ENCODE measurements around the gene USP6NL. TPM values are rescaled to one million over a fixed set of nuclear protein-coding genes. Genes with fewer than 3 reads are reported as not detected.

The USP6NL gene
- total RNA-seq, 1 donor from 2014 or later = 21.6 TPM

DNA sequence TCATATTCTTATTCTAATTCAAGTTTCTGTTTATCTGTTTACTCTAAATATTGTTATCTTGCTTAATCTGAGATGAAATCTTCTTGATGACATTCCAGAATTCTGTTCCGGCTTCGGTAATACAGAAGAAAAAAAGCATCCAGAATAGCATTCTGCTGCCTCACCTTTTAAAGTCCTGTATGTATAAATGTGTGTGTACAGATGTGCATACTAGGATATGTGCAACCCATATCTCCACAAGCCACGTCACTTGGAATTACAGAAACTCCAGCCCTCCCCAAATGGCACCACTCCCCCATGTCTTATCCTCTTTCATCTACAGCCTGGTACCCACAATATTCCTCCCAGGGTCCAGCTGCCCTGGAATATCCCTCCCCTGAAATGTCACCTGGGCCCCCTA, 27.9 kb upstream of the USP6NL start:
- no peak overlapping the region for H3K27ac ChIP-seq
- H3K4me3 ChIP-seq = no peak overlapping the region
- ATAC-seq (no peak), DNase-seq (no peak)
- TF ChIP-seq, protein P1, sequence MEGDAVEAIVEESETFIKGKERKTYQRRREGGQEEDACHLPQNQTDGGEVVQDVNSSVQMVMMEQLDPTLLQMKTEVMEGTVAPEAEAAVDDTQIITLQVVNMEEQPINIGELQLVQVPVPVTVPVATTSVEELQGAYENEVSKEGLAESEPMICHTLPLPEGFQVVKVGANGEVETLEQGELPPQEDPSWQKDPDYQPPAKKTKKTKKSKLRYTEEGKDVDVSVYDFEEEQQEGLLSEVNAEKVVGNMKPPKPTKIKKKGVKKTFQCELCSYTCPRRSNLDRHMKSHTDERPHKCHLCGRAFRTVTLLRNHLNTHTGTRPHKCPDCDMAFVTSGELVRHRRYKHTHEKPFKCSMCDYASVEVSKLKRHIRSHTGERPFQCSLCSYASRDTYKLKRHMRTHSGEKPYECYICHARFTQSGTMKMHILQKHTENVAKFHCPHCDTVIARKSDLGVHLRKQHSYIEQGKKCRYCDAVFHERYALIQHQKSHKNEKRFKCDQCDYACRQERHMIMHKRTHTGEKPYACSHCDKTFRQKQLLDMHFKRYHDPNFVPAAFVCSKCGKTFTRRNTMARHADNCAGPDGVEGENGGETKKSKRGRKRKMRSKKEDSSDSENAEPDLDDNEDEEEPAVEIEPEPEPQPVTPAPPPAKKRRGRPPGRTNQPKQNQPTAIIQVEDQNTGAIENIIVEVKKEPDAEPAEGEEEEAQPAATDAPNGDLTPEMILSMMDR (IDR thresholded peaks at IDR 0.05) = no peak
- intact Hi-C loops (cut with DNase I) = no loop called here
- no peaks in the 10 kb centered on the region for H3K4me1 ChIP-seq
- H3K36me3 ChIP-seq = no peaks in the 10 kb centered on the region
- no peaks in the 10 kb centered on the region for H3K27me3 ChIP-seq
- H3K9me3 ChIP-seq = no peaks in the 10 kb centered on the region

DNA sequence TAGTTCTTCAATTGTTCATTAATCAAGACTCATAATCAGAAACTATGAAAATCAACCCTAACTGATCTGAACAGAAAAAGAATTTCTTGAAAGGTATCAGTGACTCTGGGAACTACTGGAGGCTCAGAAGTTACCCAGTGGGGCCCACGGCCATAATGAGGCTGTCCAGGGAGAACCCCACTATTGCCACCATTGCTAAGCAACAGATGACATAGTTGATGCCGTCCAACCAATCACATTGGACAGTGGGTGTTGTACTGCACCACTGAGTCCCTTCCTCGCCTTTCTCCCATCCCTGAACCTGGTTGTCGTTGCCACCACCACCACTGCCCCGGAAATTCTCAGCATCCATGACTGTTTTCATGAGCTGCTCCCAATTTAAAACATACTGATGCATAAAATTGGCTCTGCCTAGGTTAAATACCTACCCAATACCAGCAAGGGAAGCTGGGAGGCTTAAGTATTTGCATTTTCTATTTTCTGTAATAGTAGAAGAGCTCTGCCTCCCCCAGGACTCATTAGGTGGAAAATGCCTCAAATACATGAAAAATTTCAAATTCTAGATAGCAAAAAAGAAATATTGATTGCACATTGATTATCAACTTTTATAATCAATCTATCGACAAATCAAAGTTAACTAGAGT, 26.7 kb upstream of the USP6NL start:
- TF ChIP-seq, protein P1 (IDR thresholded peaks at IDR 0.05) = no peak
- Histone ChIP-seq H3K36me3 (no peaks in the 10 kb centered on the region), H3K4me1 (no peaks in the 10 kb centered on the region), H3K9me3 (no peaks in the 10 kb centered on the region), H3K27me3 (no peaks in the 10 kb centered on the region), H3K4me3 (no peak overlapping the region), H3K27ac (no peak overlapping the region)
- intact Hi-C loops (cut with DNase I) = no loop called here
- ATAC-seq (no peak), DNase-seq (no peak)

DNA sequence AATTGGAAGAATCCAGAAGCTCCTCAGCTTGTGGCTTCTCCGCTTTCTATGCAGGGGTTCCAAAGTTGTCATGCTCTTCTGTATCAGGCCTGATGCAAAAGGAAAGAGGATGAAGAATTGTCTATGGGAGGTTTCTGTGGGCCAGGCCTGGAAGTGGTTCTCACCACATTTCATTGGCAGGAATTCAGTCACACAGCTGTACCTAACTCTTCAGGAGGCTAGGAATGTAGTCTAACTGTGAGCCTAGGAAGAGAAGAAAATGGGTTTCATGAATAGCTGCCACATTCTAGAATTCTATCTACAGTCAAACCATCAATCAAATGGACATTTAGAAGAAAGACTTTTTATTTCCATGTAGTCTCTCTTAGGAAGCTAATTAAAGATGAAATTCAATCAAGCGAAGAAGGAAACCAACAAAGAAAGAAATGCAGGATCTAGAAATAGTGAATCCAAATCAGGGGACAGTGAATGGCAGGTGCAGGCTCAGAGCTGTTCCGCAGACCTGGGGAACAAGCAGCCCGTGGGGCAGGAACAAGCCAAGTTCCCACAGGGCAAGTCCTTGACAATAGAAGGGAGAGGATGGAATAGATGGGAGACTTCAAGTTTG, 25.4 kb upstream of the USP6NL start:
- H3K9me3 ChIP-seq = no peaks in the 10 kb centered on the region
- no peaks in the 10 kb centered on the region for H3K27me3 ChIP-seq
- intact Hi-C loops (cut with DNase I) = no loop called here
- no peaks in the 10 kb centered on the region for H3K4me1 ChIP-seq
- no peaks in the 10 kb centered on the region for H3K36me3 ChIP-seq
- no peak overlapping the region for H3K4me3 ChIP-seq
- TF ChIP-seq, protein P1 (IDR thresholded peaks at IDR 0.05) = no peak
- ATAC-seq (no peak), DNase-seq (no peak)
- H3K27ac ChIP-seq = no peak overlapping the region

DNA sequence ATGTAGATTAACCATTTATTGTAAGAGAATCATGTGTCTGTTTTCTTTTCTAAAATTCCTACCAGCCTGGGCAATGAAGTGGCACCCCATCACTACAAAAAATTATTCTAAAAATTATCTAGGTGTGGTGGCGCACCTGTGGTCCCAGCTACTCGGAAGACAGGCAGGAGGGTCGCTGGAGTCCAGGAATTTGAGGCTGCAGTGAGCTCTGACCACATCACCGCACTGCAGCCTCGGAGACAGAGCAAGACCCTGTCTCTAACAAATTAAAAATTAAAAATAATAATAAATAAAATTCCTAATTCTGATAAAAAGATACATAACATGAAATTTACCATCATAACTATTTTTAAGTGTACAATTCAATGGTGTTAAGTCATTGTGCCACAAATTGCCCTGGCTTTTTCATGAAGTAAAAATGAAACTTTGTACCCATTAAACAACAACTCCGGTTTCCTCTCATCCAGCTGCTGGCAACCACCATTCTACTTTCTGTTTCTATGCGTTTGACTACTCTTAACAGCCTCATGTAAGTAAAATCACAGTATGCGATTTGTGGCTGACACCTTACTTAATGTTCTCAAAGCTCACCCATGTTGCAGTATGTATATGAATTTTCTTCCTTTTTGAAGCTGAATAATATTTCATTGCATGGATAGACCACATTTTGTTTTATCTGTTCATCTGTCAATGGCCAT, 20.6 kb upstream of the USP6NL start:
- Histone ChIP-seq H3K4me1 (no peaks in the 10 kb centered on the region), H3K4me3 (no peak overlapping the region), H3K27ac (no peak overlapping the region), H3K27me3 (no peaks in the 10 kb centered on the region), H3K9me3 (no peaks in the 10 kb centered on the region), H3K36me3 (no peaks in the 10 kb centered on the region)
- intact Hi-C loops (cut with DNase I) = no loop called here
- TF ChIP-seq, protein P1 (IDR thresholded peaks at IDR 0.05) = no peak
- DNase-seq (no peak), ATAC-seq (peak; percentile 19)

DNA sequence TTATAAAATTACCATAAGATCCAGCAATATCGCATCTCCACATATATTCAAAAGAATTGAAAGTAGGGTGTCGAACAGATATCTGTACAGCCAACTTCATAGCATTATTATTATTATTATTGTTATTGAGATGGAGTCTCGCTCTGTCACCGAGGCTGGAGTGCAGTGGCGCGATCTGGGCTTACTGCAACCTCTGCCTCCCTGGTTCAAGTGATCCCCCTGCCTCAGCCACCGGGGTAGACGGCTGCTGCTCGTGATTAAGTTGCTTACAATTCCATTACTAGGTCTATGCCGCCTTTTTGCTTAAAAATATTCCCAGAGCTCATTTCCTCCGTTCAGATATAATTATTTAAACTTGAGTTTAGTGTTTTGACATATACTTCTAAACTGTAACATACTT, 19.8 kb upstream of the USP6NL start:
- Histone ChIP-seq H3K9me3 (no peaks in the 10 kb centered on the region), H3K4me1 (no peaks in the 10 kb centered on the region), H3K27me3 (no peaks in the 10 kb centered on the region), H3K36me3 (no peaks in the 10 kb centered on the region), H3K4me3 (no peak overlapping the region), H3K27ac (no peak overlapping the region)
- intact Hi-C loops (cut with DNase I) = no loop called here
- TF ChIP-seq, protein P1 (IDR thresholded peaks at IDR 0.05) = no peak
- no peak for DNase-seq
- no peak for ATAC-seq

All from upper lobe of right lung (tissue), 1 donor.